ENCODE results near the gene RPH3AL. TPM values are rescaled to one million over a fixed set of nuclear protein-coding genes. Genes with fewer than 3 reads are reported as not detected.

The RPH3AL gene
- total RNA-seq, 1 experiment from 2014 or later = 24.9 TPM

DNA sequence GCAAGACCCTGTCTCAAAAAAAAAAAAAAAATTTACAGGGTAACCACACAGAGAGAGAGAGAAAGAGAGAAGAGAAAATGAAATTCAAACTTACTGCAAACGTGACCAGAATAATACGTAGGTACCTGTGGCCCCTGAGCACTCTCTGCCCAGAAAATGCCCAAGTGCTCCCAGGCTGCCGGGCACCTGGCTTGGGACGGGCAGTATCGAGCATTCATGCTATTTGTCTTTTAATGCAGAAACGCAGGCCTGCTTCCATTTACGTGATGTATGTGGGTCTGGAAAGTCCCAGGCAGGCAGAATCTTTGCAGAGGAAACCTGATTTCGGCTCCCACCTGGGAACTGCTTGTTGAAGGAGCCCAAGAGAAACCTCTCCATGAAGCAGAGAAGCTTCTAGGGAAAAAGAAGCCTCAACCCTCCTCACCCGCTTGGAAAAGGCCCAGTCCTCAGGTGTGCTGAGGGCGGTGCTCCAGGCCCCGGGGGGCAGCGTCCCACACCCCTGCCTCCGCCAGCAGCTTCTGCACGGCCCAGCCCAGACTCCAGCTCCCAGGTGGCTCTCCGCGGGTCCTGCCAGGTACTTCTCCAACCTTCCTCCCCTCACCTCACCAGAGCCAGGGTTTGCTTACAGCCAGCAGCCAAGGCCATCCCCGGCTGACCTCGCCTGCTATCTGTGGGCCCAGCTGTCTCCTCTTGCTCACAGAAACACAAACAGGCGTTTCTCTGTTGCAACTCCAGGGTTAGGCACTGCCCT lies 14.0 kb downstream of the RPH3AL start:
- H3K27ac ChIP-seq (ENCODE audit: low read length) = no peak overlapping the region
- TF ChIP-seq, protein P1, sequence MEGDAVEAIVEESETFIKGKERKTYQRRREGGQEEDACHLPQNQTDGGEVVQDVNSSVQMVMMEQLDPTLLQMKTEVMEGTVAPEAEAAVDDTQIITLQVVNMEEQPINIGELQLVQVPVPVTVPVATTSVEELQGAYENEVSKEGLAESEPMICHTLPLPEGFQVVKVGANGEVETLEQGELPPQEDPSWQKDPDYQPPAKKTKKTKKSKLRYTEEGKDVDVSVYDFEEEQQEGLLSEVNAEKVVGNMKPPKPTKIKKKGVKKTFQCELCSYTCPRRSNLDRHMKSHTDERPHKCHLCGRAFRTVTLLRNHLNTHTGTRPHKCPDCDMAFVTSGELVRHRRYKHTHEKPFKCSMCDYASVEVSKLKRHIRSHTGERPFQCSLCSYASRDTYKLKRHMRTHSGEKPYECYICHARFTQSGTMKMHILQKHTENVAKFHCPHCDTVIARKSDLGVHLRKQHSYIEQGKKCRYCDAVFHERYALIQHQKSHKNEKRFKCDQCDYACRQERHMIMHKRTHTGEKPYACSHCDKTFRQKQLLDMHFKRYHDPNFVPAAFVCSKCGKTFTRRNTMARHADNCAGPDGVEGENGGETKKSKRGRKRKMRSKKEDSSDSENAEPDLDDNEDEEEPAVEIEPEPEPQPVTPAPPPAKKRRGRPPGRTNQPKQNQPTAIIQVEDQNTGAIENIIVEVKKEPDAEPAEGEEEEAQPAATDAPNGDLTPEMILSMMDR (conservative IDR thresholded peaks at IDR 0.05; ENCODE audit: low read depth, low read length) = no peak
- no peak for TF ChIP-seq EZH2phosphoT487 (IDR thresholded peaks at IDR 0.05; ENCODE audit: borderline replicate concordance, low read length)
- no peak for TF ChIP-seq EZH2 (IDR thresholded peaks at IDR 0.05; ENCODE audit: low read length, unreplicated experiment)
- H3F3A ChIP-seq (ENCODE audit: low read length, unreplicated experiment) = no peaks in the 10 kb centered on the region
- no peaks in the 10 kb centered on the region for H3K9me2 ChIP-seq (replicated peaks; ENCODE audit: low read length)
- H3K27me3 ChIP-seq (ENCODE audit: low read length) = no peaks in the 10 kb centered on the region
- H3K36me3 ChIP-seq (ENCODE audit: low read depth, low read length) = no peaks in the 10 kb centered on the region
- intact Hi-C loops (cut with micrococcal nuclease) = no loop called here
- DNase-seq = no peak
- ChIA-PET CTCF (no interaction called here), POLR2A (ENCODE audit: unreplicated experiment) (no interaction called here)
- H4K20me1 ChIP-seq (ENCODE audit: low read length) = no peaks in the 10 kb centered on the region
- H3K9ac ChIP-seq (ENCODE audit: low read length) = no peak overlapping the region
- peaks cover 17% of the 10 kb centered on the region for H3K79me2 ChIP-seq (ENCODE audit: low read length)
- BruUV-seq (replicated peaks) = no TSS peak
- H3K4me2 ChIP-seq (ENCODE audit: low read length) = no peak overlapping the region
- no peaks in the 10 kb centered on the region for H3K4me1 ChIP-seq (ENCODE audit: insufficient read depth, low read length)
- no peaks in the 10 kb centered on the region for H3K9me3 ChIP-seq (ENCODE audit: low read length)
- no peak overlapping the region for H3K4me3 ChIP-seq (ENCODE audit: low read length)
- no peak overlapping the region for H2AFZ ChIP-seq (ENCODE audit: low read length)
- ATAC-seq = no peak

DNA sequence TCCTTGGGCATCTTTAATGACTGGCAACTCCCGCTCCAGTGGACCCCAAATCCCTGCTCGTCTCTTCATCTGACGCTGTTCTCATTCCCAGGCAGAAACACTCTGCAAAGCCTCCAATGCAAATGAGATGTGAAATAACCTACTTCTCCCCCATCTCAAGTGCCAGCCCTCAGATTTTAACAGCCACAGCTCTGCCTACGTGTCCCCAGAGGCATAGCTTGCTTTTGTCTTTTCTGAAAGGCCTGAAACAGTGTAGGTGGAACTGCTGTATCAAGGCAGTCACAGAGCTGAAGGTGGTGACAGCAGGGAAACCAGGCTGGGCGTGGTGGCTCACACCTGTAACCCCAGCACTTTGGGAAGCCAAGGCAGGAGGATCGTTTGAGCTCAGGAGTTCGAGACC lies 14.7 kb downstream of the RPH3AL start:
- Histone ChIP-seq H3K27me3 (ENCODE audit: low read length) (no peaks in the 10 kb centered on the region), H3K79me2 (ENCODE audit: low read length) (peaks cover 11% of the 10 kb centered on the region; the same call in 1 of the 2 replicates), H3K27ac (ENCODE audit: low read length) (no peak overlapping the region), H3K36me3 (ENCODE audit: low read depth, low read length) (no peaks in the 10 kb centered on the region), H3K4me3 (ENCODE audit: low read length) (no peak overlapping the region), H3K9ac (ENCODE audit: low read length) (no peak overlapping the region), H4K20me1 (ENCODE audit: low read length) (no peaks in the 10 kb centered on the region), H2AFZ (ENCODE audit: low read length) (no peak overlapping the region), H3K4me1 (ENCODE audit: insufficient read depth, low read length) (no peaks in the 10 kb centered on the region), H3F3A (ENCODE audit: low read length, unreplicated experiment) (no peaks in the 10 kb centered on the region), H3K9me3 (ENCODE audit: low read length) (no peaks in the 10 kb centered on the region), H3K4me2 (ENCODE audit: low read length) (no peak overlapping the region), H3K9me2 (replicated peaks; ENCODE audit: low read length) (no peaks in the 10 kb centered on the region)
- no peak for ATAC-seq
- intact Hi-C loops (cut with micrococcal nuclease) = no loop called here
- no TSS peak for BruUV-seq (replicated peaks)
- ChIA-PET CTCF (no interaction called here), POLR2A (ENCODE audit: unreplicated experiment) (no interaction called here)
- no peak for DNase-seq
- TF ChIP-seq, protein P1 (conservative IDR thresholded peaks at IDR 0.05; ENCODE audit: low read depth, low read length) = no peak
- TF ChIP-seq EZH2phosphoT487 (IDR thresholded peaks at IDR 0.05; ENCODE audit: borderline replicate concordance, low read length) = no peak

DNA sequence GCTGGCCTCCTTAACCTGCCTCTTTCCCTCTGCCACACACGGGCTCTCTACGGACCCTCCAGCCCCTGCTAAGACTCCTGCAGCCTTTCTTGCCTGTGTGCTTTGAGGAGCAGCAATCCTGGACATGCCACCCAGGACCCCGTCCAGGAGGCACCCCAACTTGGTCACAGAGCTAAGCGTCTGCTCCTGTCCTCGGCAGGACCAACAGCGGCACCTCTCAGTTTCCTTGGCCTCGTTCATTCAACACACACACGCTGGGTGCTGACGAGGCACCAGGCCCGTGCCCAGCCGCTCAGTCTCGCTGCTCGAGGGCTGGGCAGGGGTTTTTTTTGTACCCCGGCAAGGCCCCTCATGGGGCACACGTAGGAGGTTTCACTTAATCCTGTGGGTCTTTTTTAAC lies 15.2 kb downstream of the RPH3AL start:
- no peak overlapping the region for H3K9ac ChIP-seq (ENCODE audit: low read length)
- H3K4me1 ChIP-seq (ENCODE audit: insufficient read depth, low read length) = no peaks in the 10 kb centered on the region
- H4K20me1 ChIP-seq (ENCODE audit: low read length) = no peaks in the 10 kb centered on the region
- peaks cover 11% of the 10 kb centered on the region; the same call in 1 of the 2 replicates for H3K79me2 ChIP-seq (ENCODE audit: low read length)
- no peaks in the 10 kb centered on the region for H3F3A ChIP-seq (ENCODE audit: low read length, unreplicated experiment)
- POLR2A ChIA-PET (ENCODE audit: unreplicated experiment) = no interaction called here
- H2AFZ ChIP-seq (ENCODE audit: low read length) = no peak overlapping the region
- no peaks in the 10 kb centered on the region for H3K27me3 ChIP-seq (ENCODE audit: low read length)
- no peak overlapping the region for H3K27ac ChIP-seq (ENCODE audit: low read length)
- TF ChIP-seq, protein P1 (conservative IDR thresholded peaks at IDR 0.05; ENCODE audit: low read depth, low read length) = no peak
- TF ChIP-seq EZH2 (IDR thresholded peaks at IDR 0.05; ENCODE audit: low read length, unreplicated experiment) (no peak), EZH2phosphoT487 (IDR thresholded peaks at IDR 0.05; ENCODE audit: borderline replicate concordance, low read length) (no peak)
- no peaks in the 10 kb centered on the region for H3K9me3 ChIP-seq (ENCODE audit: low read length)
- no TSS peak for BruUV-seq (replicated peaks)
- H3K4me3 ChIP-seq (ENCODE audit: low read length) = no peak overlapping the region
- ATAC-seq (no peak), DNase-seq (no peak)
- no peaks in the 10 kb centered on the region for H3K9me2 ChIP-seq (replicated peaks; ENCODE audit: low read length)
- CTCF ChIA-PET = no interaction called here
- intact Hi-C loops (cut with micrococcal nuclease) = no loop called here
- H3K4me2 ChIP-seq (ENCODE audit: low read length) = no peak overlapping the region
- H3K36me3 ChIP-seq (ENCODE audit: low read depth, low read length) = no peaks in the 10 kb centered on the region

All from PC-3 (cell line).